ENCODE results near the gene SLC30A2.

SLC30A2 gene

GRCh38 chr1:25990702-25991395 is 55.1 kb downstream of the SLC30A2 start:
- Histone ChIP-seq H3K4me3 (ENCODE audit: low read length) (no peak overlapping the region), H3K27me3 (ENCODE audit: insufficient read depth, low read length) (no peaks in the 10 kb centered on the region)

GRCh38 chr1:25990251-25990650 is 55.7 kb downstream of the SLC30A2 start:
- Histone ChIP-seq H3K36me3 (ENCODE audit: insufficient read depth, low read length) (peaks cover 17% of the 10 kb centered on the region), H2AFZ (ENCODE audit: low read depth, low read length) (no peak overlapping the region), H3K9me3 (ENCODE audit: low read length) (no peaks in the 10 kb centered on the region), H3K27me3 (ENCODE audit: insufficient read depth, low read length) (no peaks in the 10 kb centered on the region), H3K4me1 (ENCODE audit: insufficient read depth, low read length) (peaks cover 25% of the 10 kb centered on the region), H3K4me3 (ENCODE audit: low read length) (no peak overlapping the region)

More at GRCh38 chr1:25990702-25991395, 55.1 kb downstream of the SLC30A2 start:
- peaks cover 25% of the 10 kb centered on the region for H3K4me1 ChIP-seq (ENCODE audit: insufficient read depth, low read length)
- peaks cover 11% of the 10 kb centered on the region for H3K36me3 ChIP-seq (ENCODE audit: insufficient read depth, low read length)
- H2AFZ ChIP-seq (ENCODE audit: low read depth, low read length), result no peak overlapping the region
- no peaks in the 10 kb centered on the region for H3K9me3 ChIP-seq (ENCODE audit: low read length)

- peaks cover 19% of the 10 kb centered on the region for H3K36me3 ChIP-seq (ENCODE audit: insufficient read depth, low read length)
- H3K9me3 ChIP-seq (ENCODE audit: low read length), result no peaks in the 10 kb centered on the region
- H2AFZ ChIP-seq (ENCODE audit: low read depth, low read length), result no peak overlapping the region
- H3K4me1 ChIP-seq (ENCODE audit: insufficient read depth, low read length), result peaks cover 25% of the 10 kb centered on the region
- no peaks in the 10 kb centered on the region for H3K27me3 ChIP-seq (ENCODE audit: insufficient read depth, low read length)
- H3K4me3 ChIP-seq (ENCODE audit: low read length), result no peak overlapping the region
Measured at GRCh38 chr1:25989440-25990234, 56.3 kb downstream of the SLC30A2 start.

GRCh38 chr1:25987951-25988350 is 58.0 kb downstream of the SLC30A2 start:
- Histone ChIP-seq H3K4me3 (ENCODE audit: low read length) (no peak overlapping the region), H3K27me3 (ENCODE audit: insufficient read depth, low read length) (no peaks in the 10 kb centered on the region), H3K4me1 (ENCODE audit: insufficient read depth, low read length) (peaks cover 8% of the 10 kb centered on the region), H3K36me3 (ENCODE audit: insufficient read depth, low read length) (peaks cover 34% of the 10 kb centered on the region), H2AFZ (ENCODE audit: low read depth, low read length) (no peak overlapping the region), H3K9me3 (ENCODE audit: low read length) (no peaks in the 10 kb centered on the region)

Data from neuron (in vitro differentiated cells).